ENCODE results near the gene KLHL26. TPM values are rescaled to one million over a fixed set of nuclear protein-coding genes. Genes with fewer than 3 reads are reported as not detected.
A peak's percentile ranks its signal among the peaks of the same experiment; 100 is the strongest.

KLHL26 gene
- total and polyA plus RNA-seq, 4 donors: 2.3 to 5.9 (median 2.4) TPM

DNA sequence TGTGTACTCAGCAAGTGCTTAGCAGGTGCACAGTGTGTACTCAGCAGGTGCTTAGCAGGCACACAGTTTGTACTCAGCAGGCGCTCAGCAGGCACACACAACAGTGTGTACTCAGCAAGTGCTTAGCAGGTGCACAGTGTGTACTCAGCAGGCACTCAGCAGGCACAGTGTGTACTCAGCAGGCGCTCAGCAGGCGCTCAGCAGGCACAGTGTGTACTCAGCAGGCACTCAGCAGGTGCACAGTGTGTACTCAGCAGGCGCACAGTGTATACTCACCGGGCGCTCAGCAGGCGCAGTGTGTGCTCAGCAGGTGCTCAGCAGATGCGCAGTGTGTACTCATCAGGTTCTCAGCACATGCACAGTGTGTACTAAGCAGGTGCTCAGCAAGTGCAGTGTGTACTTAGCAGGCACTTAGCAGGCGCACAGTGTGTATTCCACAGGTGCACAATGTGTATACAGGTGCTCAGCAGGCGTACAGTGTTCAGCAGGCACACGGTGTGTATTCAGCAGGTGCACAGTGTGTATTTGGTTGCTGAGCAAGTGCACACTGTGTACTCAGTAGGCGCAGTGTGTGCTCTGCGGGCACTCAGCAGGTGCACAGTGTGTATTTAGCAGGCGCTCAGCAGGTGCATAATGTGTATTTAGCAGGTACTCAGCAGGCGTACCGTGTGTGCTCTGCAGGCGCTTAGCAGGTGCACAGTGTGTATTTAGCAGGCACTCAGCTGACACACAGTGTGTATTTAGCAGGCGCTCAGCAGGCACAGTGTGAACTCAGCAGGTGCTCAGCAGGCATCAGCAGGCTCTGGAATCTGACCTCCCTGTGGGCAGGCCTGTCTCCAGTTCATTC, 61.7 kb downstream of the KLHL26 start:
- Histone ChIP-seq H3K4me3 (ENCODE audit: low read depth in 1 of 3, low read length in 3 of 3) (no peak overlapping the region), H3K36me3 (ENCODE audit: control insufficient read depth in 4 of 4, insufficient read depth in 3 of 4, low read depth in 1 of 4, low read length in 3 of 4) (no peaks in the 10 kb centered on the region), H3K27ac (ENCODE audit: low read depth in 1 of 2, low read length in 2 of 2) (no peak overlapping the region), H3K9ac (ENCODE audit: low read depth in 1 of 2, low read length in 2 of 2) (no peak overlapping the region), H3K9me3 (ENCODE audit: control insufficient read depth in 4 of 4, low read length in 3 of 4) (no peaks in the 10 kb centered on the region), H3K4me1 (ENCODE audit: control insufficient read depth in 4 of 4, insufficient read depth in 4 of 4, low read length in 3 of 4) (peaks cover 4 to 20% (median 14%) of the 10 kb centered on the region in 4 donors), H3K27me3 (ENCODE audit: control insufficient read depth in 4 of 4, insufficient read depth in 4 of 4, low read length in 3 of 4) (no peaks in the 10 kb centered on the region)
- no peak for DNase-seq (ENCODE audit: low spot score)
- 91% methylated on average over 18 of the region's 18 CpGs for WGBS
- no peak for TF ChIP-seq RAD21 (IDR thresholded peaks at IDR 0.05)
- TF ChIP-seq, protein P1, sequence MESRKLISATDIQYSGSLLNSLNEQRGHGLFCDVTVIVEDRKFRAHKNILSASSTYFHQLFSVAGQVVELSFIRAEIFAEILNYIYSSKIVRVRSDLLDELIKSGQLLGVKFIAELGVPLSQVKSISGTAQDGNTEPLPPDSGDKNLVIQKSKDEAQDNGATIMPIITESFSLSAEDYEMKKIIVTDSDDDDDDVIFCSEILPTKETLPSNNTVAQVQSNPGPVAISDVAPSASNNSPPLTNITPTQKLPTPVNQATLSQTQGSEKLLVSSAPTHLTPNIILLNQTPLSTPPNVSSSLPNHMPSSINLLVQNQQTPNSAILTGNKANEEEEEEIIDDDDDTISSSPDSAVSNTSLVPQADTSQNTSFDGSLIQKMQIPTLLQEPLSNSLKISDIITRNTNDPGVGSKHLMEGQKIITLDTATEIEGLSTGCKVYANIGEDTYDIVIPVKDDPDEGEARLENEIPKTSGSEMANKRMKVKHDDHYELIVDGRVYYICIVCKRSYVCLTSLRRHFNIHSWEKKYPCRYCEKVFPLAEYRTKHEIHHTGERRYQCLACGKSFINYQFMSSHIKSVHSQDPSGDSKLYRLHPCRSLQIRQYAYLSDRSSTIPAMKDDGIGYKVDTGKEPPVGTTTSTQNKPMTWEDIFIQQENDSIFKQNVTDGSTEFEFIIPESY (IDR thresholded peaks at IDR 0.05): no peak
- no peak for TF ChIP-seq YY1 (IDR thresholded peaks at IDR 0.05)
- TF ChIP-seq, protein P2, sequence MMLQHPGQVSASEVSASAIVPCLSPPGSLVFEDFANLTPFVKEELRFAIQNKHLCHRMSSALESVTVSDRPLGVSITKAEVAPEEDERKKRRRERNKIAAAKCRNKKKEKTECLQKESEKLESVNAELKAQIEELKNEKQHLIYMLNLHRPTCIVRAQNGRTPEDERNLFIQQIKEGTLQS (IDR thresholded peaks at IDR 0.05): no peak
- no peak for TF ChIP-seq HNF4G (IDR thresholded peaks at IDR 0.05)
- no peak for TF ChIP-seq FOXA1 (IDR thresholded peaks at IDR 0.05)
- no peak for TF ChIP-seq NR2F2 (IDR thresholded peaks at IDR 0.05)
- no peak for TF ChIP-seq EGR1 (IDR thresholded peaks at IDR 0.05; ENCODE audit: low read depth in 2 of 2)

DNA sequence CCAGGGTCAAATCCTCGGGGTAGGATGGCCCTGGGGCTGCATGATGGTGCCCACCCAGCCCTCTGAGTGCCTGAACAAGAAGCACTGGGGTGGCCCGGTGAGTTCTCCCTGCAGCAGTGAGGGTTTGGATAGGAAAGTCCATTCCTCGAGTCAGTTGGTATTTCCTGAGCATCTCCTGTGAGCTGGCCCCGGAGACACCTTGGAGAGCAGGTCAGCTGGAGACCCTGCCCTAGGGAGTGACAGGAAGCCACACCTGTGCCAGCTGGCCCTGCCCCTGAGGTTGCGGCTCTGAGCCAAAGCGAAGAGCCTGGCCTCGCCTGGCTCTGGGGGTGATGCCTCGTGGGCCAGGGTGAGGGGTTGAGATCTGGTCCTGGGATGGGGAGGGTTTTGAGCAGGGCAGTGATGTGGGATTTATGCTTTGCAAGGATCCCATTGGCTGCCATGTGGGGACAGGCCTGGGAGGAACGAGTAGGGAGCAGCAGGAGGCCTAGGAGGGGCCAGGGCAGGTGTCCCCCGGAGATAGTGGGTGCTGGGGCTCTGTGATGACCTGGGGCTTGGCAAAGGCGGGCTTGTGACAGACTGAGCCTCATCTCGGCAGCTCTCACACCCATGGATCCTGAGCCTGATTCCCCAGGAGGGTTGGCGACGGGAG, 62.7 kb downstream of the KLHL26 start:
- Histone ChIP-seq H3K9me3 (ENCODE audit: control insufficient read depth in 4 of 4, low read length in 3 of 4) (no peaks in the 10 kb centered on the region), H3K36me3 (ENCODE audit: control insufficient read depth in 4 of 4, insufficient read depth in 3 of 4, low read depth in 1 of 4, low read length in 3 of 4) (no peaks in the 10 kb centered on the region), H3K27ac (ENCODE audit: low read depth in 1 of 2, low read length in 2 of 2) (peak overlapping the region in 1 of 2 donors; percentile 68), H3K27me3 (ENCODE audit: control insufficient read depth in 4 of 4, insufficient read depth in 4 of 4, low read length in 3 of 4) (no peaks in the 10 kb centered on the region), H3K4me1 (ENCODE audit: control insufficient read depth in 4 of 4, insufficient read depth in 4 of 4, low read length in 3 of 4) (peaks cover 4 to 20% (median 14%) of the 10 kb centered on the region in 4 donors), H3K9ac (ENCODE audit: low read depth in 1 of 2, low read length in 2 of 2) (no peak overlapping the region), H3K4me3 (ENCODE audit: low read depth in 1 of 3, low read length in 3 of 3) (no peak overlapping the region)
- 68% methylated on average over 14 of the region's 14 CpGs for WGBS
- TF ChIP-seq EGR1 (IDR thresholded peaks at IDR 0.05; ENCODE audit: low read depth in 2 of 2) (no peak), HNF4G (IDR thresholded peaks at IDR 0.05) (no peak), FOXA1 (IDR thresholded peaks at IDR 0.05) (no peak), FOXA2 (IDR thresholded peaks at IDR 0.05) (no peak), SP1 (IDR thresholded peaks at IDR 0.05) (no peak), RAD21 (IDR thresholded peaks at IDR 0.05) (no peak), HNF4A (conservative IDR thresholded peaks at IDR 0.05) (no peak), GABPA (IDR thresholded peaks at IDR 0.05 in 1 of 2, conservative IDR thresholded peaks at IDR 0.05 in 1 of 2) (no peak)
- TF ChIP-seq, protein P2 (IDR thresholded peaks at IDR 0.05): no peak
- TF ChIP-seq, protein P3, sequence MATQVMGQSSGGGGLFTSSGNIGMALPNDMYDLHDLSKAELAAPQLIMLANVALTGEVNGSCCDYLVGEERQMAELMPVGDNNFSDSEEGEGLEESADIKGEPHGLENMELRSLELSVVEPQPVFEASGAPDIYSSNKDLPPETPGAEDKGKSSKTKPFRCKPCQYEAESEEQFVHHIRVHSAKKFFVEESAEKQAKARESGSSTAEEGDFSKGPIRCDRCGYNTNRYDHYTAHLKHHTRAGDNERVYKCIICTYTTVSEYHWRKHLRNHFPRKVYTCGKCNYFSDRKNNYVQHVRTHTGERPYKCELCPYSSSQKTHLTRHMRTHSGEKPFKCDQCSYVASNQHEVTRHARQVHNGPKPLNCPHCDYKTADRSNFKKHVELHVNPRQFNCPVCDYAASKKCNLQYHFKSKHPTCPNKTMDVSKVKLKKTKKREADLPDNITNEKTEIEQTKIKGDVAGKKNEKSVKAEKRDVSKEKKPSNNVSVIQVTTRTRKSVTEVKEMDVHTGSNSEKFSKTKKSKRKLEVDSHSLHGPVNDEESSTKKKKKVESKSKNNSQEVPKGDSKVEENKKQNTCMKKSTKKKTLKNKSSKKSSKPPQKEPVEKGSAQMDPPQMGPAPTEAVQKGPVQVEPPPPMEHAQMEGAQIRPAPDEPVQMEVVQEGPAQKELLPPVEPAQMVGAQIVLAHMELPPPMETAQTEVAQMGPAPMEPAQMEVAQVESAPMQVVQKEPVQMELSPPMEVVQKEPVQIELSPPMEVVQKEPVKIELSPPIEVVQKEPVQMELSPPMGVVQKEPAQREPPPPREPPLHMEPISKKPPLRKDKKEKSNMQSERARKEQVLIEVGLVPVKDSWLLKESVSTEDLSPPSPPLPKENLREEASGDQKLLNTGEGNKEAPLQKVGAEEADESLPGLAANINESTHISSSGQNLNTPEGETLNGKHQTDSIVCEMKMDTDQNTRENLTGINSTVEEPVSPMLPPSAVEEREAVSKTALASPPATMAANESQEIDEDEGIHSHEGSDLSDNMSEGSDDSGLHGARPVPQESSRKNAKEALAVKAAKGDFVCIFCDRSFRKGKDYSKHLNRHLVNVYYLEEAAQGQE (IDR thresholded peaks at IDR 0.05): no peak
- DNase-seq (ENCODE audit: low spot score): no peak

Data from liver (tissue), 9 donors.